Neuronal stem cell (in vitro differentiated cells): ENCODE measurements around the gene CACNA1H. TPM values are rescaled to one million over a fixed set of nuclear protein-coding genes. Genes with fewer than 3 reads are reported as not detected.

Experiments
- DNase-seq: peaks from one replicate; pipeline ENCODE4 v3.0.0-alpha.2; 2013; ENCODE audit warnings: low spot score
- H2AFZ ChIP-seq: one replicate; pipeline ENCODE4 v1.6.1; 2013; ENCODE audit warnings: mild to moderate bottlenecking, low read length, inconsistent platforms
- H2AK5ac ChIP-seq: 2 replicates; pipeline ENCODE4 v1.6.1; 2013; ENCODE audit warnings: low read depth, mild to moderate bottlenecking, inconsistent platforms, low read length, moderate library complexity, mixed read lengths
- H2BK120ac ChIP-seq: 2 replicates; pipeline ENCODE4 v1.6.1; 2013; ENCODE audit warnings: low read depth, mild to moderate bottlenecking, inconsistent platforms, low read length, moderate library complexity, mixed read lengths
- H2BK12ac ChIP-seq: one replicate; pipeline ENCODE4 v1.6.1; 2013; ENCODE audit warnings: low read length, inconsistent platforms
- H2BK15ac ChIP-seq: 2 replicates; pipeline ENCODE4 v1.6.1; 2013; ENCODE audit warnings: mild to moderate bottlenecking, low read length, inconsistent platforms, mixed read lengths
- H2BK5ac ChIP-seq: one replicate; pipeline ENCODE4 v1.6.1; 2013; ENCODE audit warnings: inconsistent platforms, mild to moderate bottlenecking, low read length, moderate library complexity
- H3K14ac ChIP-seq: one replicate; pipeline ENCODE4 v1.6.1; 2013; ENCODE audit warnings: low read length, inconsistent platforms
- H3K18ac ChIP-seq: 2 replicates; pipeline ENCODE4 v1.6.1; 2013; ENCODE audit warnings: low read length, inconsistent platforms
- H3K23ac ChIP-seq: 2 replicates; pipeline ENCODE4 v1.6.1; 2013; ENCODE audit warnings: low read depth, mild to moderate bottlenecking, mixed read lengths, low read length, inconsistent platforms; ENCODE audit not compliant: poor library complexity
- H3K27ac ChIP-seq: replicated peaks from 3 replicates; pipeline ENCODE4 v1.5.1; 2013; ENCODE audit warnings: low read length, inconsistent platforms
- H3K27me3 ChIP-seq, 3 experiments: 2 replicates each; pipeline ENCODE4 v1.6.1; 2013; ENCODE audit warnings: low read length in 3 of 3, mild to moderate bottlenecking in 2 of 3, inconsistent platforms in 1 of 3, low read depth in 1 of 3, mixed read lengths in 1 of 3, moderate library complexity in 1 of 3; ENCODE audit not compliant: control insufficient read depth in 3 of 3, insufficient read depth in 3 of 3
- H3K36me3 ChIP-seq, 2 donors: replicated peaks in 1 of 2; 2 replicates each; pipeline ENCODE4 v1.6.1; 2013; ENCODE audit warnings: low read length in 2 of 2; ENCODE audit not compliant: control insufficient read depth in 2 of 2, insufficient read depth in 2 of 2
- H3K4ac ChIP-seq: 2 replicates; pipeline ENCODE4 v1.6.1; 2013; ENCODE audit warnings: inconsistent platforms, mild to moderate bottlenecking, low read length, moderate library complexity
- H3K4me1 ChIP-seq, 2 donors: 1 replicate in 1 of 2; 2 replicates in 1 of 2; pipeline ENCODE4 v1.6.1; 2013; ENCODE audit warnings: low read length in 2 of 2, low read depth in 1 of 2; ENCODE audit not compliant: control insufficient read depth in 2 of 2, insufficient read depth in 1 of 2
- H3K4me2 ChIP-seq: one replicate; pipeline ENCODE4 v1.6.1; 2013; ENCODE audit warnings: mild to moderate bottlenecking, low read length, inconsistent platforms; ENCODE audit not compliant: insufficient read depth, poor library complexity, severe bottlenecking
- H3K4me3 ChIP-seq, 2 donors: 2 replicates each; pipeline ENCODE4 v1.5.1; 2013; ENCODE audit warnings: low read length in 2 of 2, mild to moderate bottlenecking in 2 of 2, inconsistent platforms in 1 of 2, moderate library complexity in 1 of 2
- H3K79me1 ChIP-seq: one replicate; pipeline ENCODE4 v1.6.1; 2013; ENCODE audit warnings: low read depth, mild to moderate bottlenecking, inconsistent platforms, low read length, moderate library complexity
- H3K9ac ChIP-seq: one replicate; pipeline ENCODE4 v1.6.1; 2013; ENCODE audit warnings: mild to moderate bottlenecking, low read depth, low read length, inconsistent platforms; ENCODE audit not compliant: poor library complexity
- H3K9me3 ChIP-seq, 2 donors: replicated peaks in 1 of 2; 2 replicates each; pipeline versions ENCODE3 to v1.6.1; 2013; ENCODE audit warnings: low read length in 2 of 2, mild to moderate bottlenecking in 2 of 2, inconsistent platforms in 1 of 2, low read depth in 1 of 2, mixed read lengths in 1 of 2, moderate library complexity in 1 of 2; ENCODE audit not compliant: control insufficient read depth in 2 of 2, insufficient read depth in 1 of 2
- H4K8ac ChIP-seq: one replicate; pipeline ENCODE4 v1.6.1; 2013; ENCODE audit warnings: low read depth, mild to moderate bottlenecking, inconsistent platforms, low read length, moderate library complexity
- H4K91ac ChIP-seq: one replicate; pipeline ENCODE4 v1.6.1; 2013; ENCODE audit warnings: low read length, low read depth, mild to moderate bottlenecking, inconsistent platforms; ENCODE audit not compliant: poor library complexity
- WGBS, 2 donors: extraction: QIAGEN DNeasy Blood & Tissue Kit; methylation state at CpG; one replicate each; pipeline ENCODE4 v1.1.7; 2013; ENCODE audit warnings: missing lambda C conversion rate in 2 of 2, mixed read lengths in 1 of 2; ENCODE audit not compliant: insufficient read length in 2 of 2, insufficient replicate concordance in 1 of 2; ENCODE audit errors: extremely low coverage in 2 of 2; 5-methylcytosine and 5-hydroxymethylcytosine counted together
- polyA plus RNA-seq, 2 experiments: library from polyadenylated mRNA; stranded (reverse); fragments of 200-250 nt; gene quantifications; one replicate each; pipeline ENCODE4 v1.2.3, GENCODE V29; 2013

The CACNA1H gene
- 21.5 TPM for polyA plus RNA-seq (2013, experiment 1 of 2)
- 21.7 TPM for polyA plus RNA-seq (2013, experiment 2 of 2)

- Histone ChIP-seq H3K23ac (peak within 1 kb of the TSS; percentile 91), H2BK12ac (peak within 1 kb of the TSS; percentile 70), H2AFZ (peak within 1 kb of the TSS; percentile 72), H3K27ac (peak within 1 kb of the TSS; percentile 63), H4K8ac (no peak within 1 kb of the TSS), H2BK120ac (peak within 1 kb of the TSS; percentile 100), H3K9ac (peak within 1 kb of the TSS; percentile 91), H3K18ac (peak within 1 kb of the TSS; percentile 99), H3K4me3 (peak within 1 kb of the TSS; percentile 43 to 92), H2BK15ac (peak within 1 kb of the TSS; percentile 93), H3K4me2 (peak within 1 kb of the TSS; percentile 97), H3K79me1 (peaks cover 15% of the 10 kb centered on the region), H4K91ac (no peak within 1 kb of the TSS), H3K27me3 (peaks cover 0 to 27% (median 0%) of the 10 kb centered on the region in 3 experiments), H2BK5ac (peak within 1 kb of the TSS; percentile 54), H3K36me3 (no peaks in the 10 kb centered on the region), H3K4me1 (peaks cover 11 to 12% of the 10 kb centered on the region in 2 donors), H2AK5ac (peak within 1 kb of the TSS; percentile 97), H3K14ac (peak within 1 kb of the TSS; percentile 97), H3K4ac (peak within 1 kb of the TSS; percentile 76), H3K9me3 (peaks cover 0 to 2% of the 10 kb centered on the region in 2 donors)
- peak; percentile 68 for DNase-seq
- WGBS, 2 donors: no CpG with 5 or more reads among the region's 98 CpGs
Observed at GRCh38 chr16:1152651-1153259, at the start of gene CACNA1H. Gene CACNA1H, plus strand, starts transcription at chr16:1153106. Its CDS starts 632 bp downstream, at chr16:1153738.

GRCh38 chr16:1103636-1103980 lies 49.3 kb upstream of the CACNA1H start:
- no peak overlapping the region for H2BK120ac ChIP-seq
- H3K9me3 ChIP-seq: no peaks in the 10 kb centered on the region
- peak overlapping the region; percentile 56 for H3K14ac ChIP-seq
- H2AK5ac ChIP-seq: peak overlapping the region; percentile 91
- peak overlapping the region; percentile 95 for H3K18ac ChIP-seq
- H3K27me3 ChIP-seq: peaks cover 0 to 63% (median 2%) of the 10 kb centered on the region in 3 experiments
- no peak overlapping the region for H3K27ac ChIP-seq
- H3K36me3 ChIP-seq: no peaks in the 10 kb centered on the region
- H3K4me3 ChIP-seq: no peak overlapping the region
- H4K91ac ChIP-seq: no peak overlapping the region
- peak overlapping the region; percentile 64 for H3K9ac ChIP-seq
- H2BK15ac ChIP-seq: peak overlapping the region; percentile 89
- peaks cover 13 to 18% of the 10 kb centered on the region in 2 donors for H3K4me1 ChIP-seq
- H2BK12ac ChIP-seq: peak overlapping the region; percentile 99
- H3K4ac ChIP-seq: peak overlapping the region; percentile 53
- H2BK5ac ChIP-seq: peak overlapping the region; percentile 82
- DNase-seq: no peak
- no CpG with 5 or more reads among the region's 11 CpGs for WGBS, 2 donors
- H3K23ac ChIP-seq: peak overlapping the region; percentile 37
- H3K79me1 ChIP-seq: no peaks in the 10 kb centered on the region
- peak overlapping the region; percentile 93 for H3K4me2 ChIP-seq
- peak overlapping the region; percentile 17 for H4K8ac ChIP-seq
- peak overlapping the region; percentile 80 for H2AFZ ChIP-seq

GRCh38 chr16:1105888-1106620 lies 46.9 kb upstream of the CACNA1H start:
- no peak overlapping the region for H2AFZ ChIP-seq
- H3K79me1 ChIP-seq: no peaks in the 10 kb centered on the region
- peak overlapping the region; percentile 66 for H2BK5ac ChIP-seq
- DNase-seq: peak; percentile 64
- WGBS, 2 donors: no CpG with 5 or more reads among the region's 26 CpGs
- H4K91ac ChIP-seq: no peak overlapping the region
- H2BK15ac ChIP-seq: peak overlapping the region; percentile 92
- H2BK12ac ChIP-seq: no peak overlapping the region
- no peak overlapping the region for H3K4me3 ChIP-seq
- no peak overlapping the region for H3K14ac ChIP-seq
- peak overlapping the region; percentile 5 for H3K18ac ChIP-seq
- H4K8ac ChIP-seq: no peak overlapping the region
- peaks cover 0 to 79% (median 2%) of the 10 kb centered on the region in 3 experiments for H3K27me3 ChIP-seq
- no peak overlapping the region for H3K27ac ChIP-seq
- H3K9me3 ChIP-seq: no peaks in the 10 kb centered on the region
- H3K36me3 ChIP-seq: no peaks in the 10 kb centered on the region
- peak overlapping the region; percentile 97 for H2AK5ac ChIP-seq
- peaks cover 5 to 7% of the 10 kb centered on the region in 2 donors for H3K4me1 ChIP-seq
- no peak overlapping the region for H2BK120ac ChIP-seq
- no peak overlapping the region for H3K4me2 ChIP-seq
- H3K9ac ChIP-seq: no peak overlapping the region
- H3K4ac ChIP-seq: no peak overlapping the region
- no peak overlapping the region for H3K23ac ChIP-seq

GRCh38 chr16:1106659-1107058 lies 46.2 kb upstream of the CACNA1H start:
- DNase-seq: no peak
- no CpG with 5 or more reads among the region's 16 CpGs for WGBS, 2 donors
- no peak overlapping the region for H2BK120ac ChIP-seq
- peak overlapping the region; percentile 70 for H3K9ac ChIP-seq
- no peak overlapping the region for H4K91ac ChIP-seq
- peaks cover 5 to 7% of the 10 kb centered on the region in 2 donors for H3K4me1 ChIP-seq
- peak overlapping the region; percentile 39 for H2BK5ac ChIP-seq
- no peaks in the 10 kb centered on the region for H3K9me3 ChIP-seq
- H2AFZ ChIP-seq: no peak overlapping the region
- H3K79me1 ChIP-seq: no peaks in the 10 kb centered on the region
- peak overlapping the region; percentile 2 for H3K14ac ChIP-seq
- H2AK5ac ChIP-seq: peak overlapping the region; percentile 96
- H4K8ac ChIP-seq: no peak overlapping the region
- no peak overlapping the region for H3K27ac ChIP-seq
- no peak overlapping the region for H3K4me2 ChIP-seq
- peaks cover 0 to 79% (median 2%) of the 10 kb centered on the region in 3 experiments for H3K27me3 ChIP-seq
- no peak overlapping the region for H2BK12ac ChIP-seq
- no peak overlapping the region for H3K4ac ChIP-seq
- peak overlapping the region; percentile 2 for H2BK15ac ChIP-seq
- no peaks in the 10 kb centered on the region for H3K36me3 ChIP-seq
- H3K23ac ChIP-seq: no peak overlapping the region
- H3K18ac ChIP-seq: no peak overlapping the region
- H3K4me3 ChIP-seq: no peak overlapping the region
